ENCODE measurements around the gene CLEC2A.
A peak's percentile ranks its signal among the peaks of the same experiment; 100 is the strongest.
"Not testable (repeated sequence)": the region's sequence is repeated elsewhere in the genome, so short reads cannot be mapped to it uniquely, and the experiment has no call there.

The CLEC2A gene

GRCh38 chr12:9932270-9932669, at the start of gene CLEC2A:
Gene CLEC2A, minus strand, starts transcription at chr12:9932370. Its CDS starts 41 bp downstream, at chr12:9932329.
- DNase-seq: no peak

- DNase-seq: no peak
Measured at GRCh38 chr12:9980126-9980525, 48.0 kb upstream of the CLEC2A start.

GRCh38 chr12:9977916-9978315, 45.7 kb upstream of the CLEC2A start:
- no peak for DNase-seq

GRCh38 chr12:9976626-9977025, 44.5 kb upstream of the CLEC2A start:
- not testable (repeated sequence) for DNase-seq

- DNase-seq: no peak
Measured at GRCh38 chr12:9975614-9976013, 43.4 kb upstream of the CLEC2A start.

GRCh38 chr12:9974731-9975130, 42.6 kb upstream of the CLEC2A start:
- DNase-seq: not testable (repeated sequence)

- DNase-seq: no peak
Measured at GRCh38 chr12:9973949-9974348, 41.8 kb upstream of the CLEC2A start.

GRCh38 chr12:9971181-9971580, 39.0 kb upstream of the CLEC2A start, which contains the start of gene CLEC12A:
Gene CLEC12A, plus strand, starts transcription at chr12:9971409. Its CDS starts 188 bp downstream, at chr12:9971597.
- no peak for DNase-seq

- no peak for DNase-seq
Measured at GRCh38 chr12:9969673-9970072, 37.5 kb upstream of the CLEC2A start.

GRCh38 chr12:9961901-9962300, 29.7 kb upstream of the CLEC2A start:
- DNase-seq: no peak

GRCh38 chr12:9961106-9961505, 28.9 kb upstream of the CLEC2A start:
- DNase-seq: no peak

- DNase-seq: no peak
Measured at GRCh38 chr12:9960590-9960989, 28.4 kb upstream of the CLEC2A start.

- no peak for DNase-seq
Measured at GRCh38 chr12:9957834-9958233, 25.7 kb upstream of the CLEC2A start.

GRCh38 chr12:9952954-9953729, 21.0 kb upstream of the CLEC2A start:
- DNase-seq: not testable (repeated sequence)

- DNase-seq: no peak
Measured at GRCh38 chr12:9951026-9951675, 19.0 kb upstream of the CLEC2A start.

GRCh38 chr12:9948606-9949296, 16.6 kb upstream of the CLEC2A start:
- DNase-seq: no peak

- DNase-seq: no peak
Measured at GRCh38 chr12:9947674-9948073, 15.5 kb upstream of the CLEC2A start.

GRCh38 chr12:9944391-9944790, 12.2 kb upstream of the CLEC2A start:
- no peak for DNase-seq

- peak; percentile 14 to 48 for DNase-seq
Measured at GRCh38 chr12:9943240-9943639, 11.1 kb upstream of the CLEC2A start.

GRCh38 chr12:9941838-9942237, 9.7 kb upstream of the CLEC2A start:
- DNase-seq: no peak

- no peak for DNase-seq
Measured at GRCh38 chr12:9940375-9940774, 8.2 kb upstream of the CLEC2A start.

GRCh38 chr12:9936591-9936990, 4.4 kb upstream of the CLEC2A start:
- DNase-seq: no peak

GRCh38 chr12:9935026-9935425, 2.9 kb upstream of the CLEC2A start:
- DNase-seq: no peak

- DNase-seq: no peak
Measured at GRCh38 chr12:9933958-9934357, 1.8 kb upstream of the CLEC2A start.
